K562 (cell line): ENCODE data around the gene DDR1. TPM values are rescaled to one million over a fixed set of nuclear protein-coding genes. Genes with fewer than 3 reads are reported as not detected.
"Not testable (repeated sequence)": the region's sequence is repeated elsewhere in the genome, so short reads cannot be mapped to it uniquely, and the experiment has no call there.

Experiments used
- ATAC-seq: fragments of 200-7000 bp; cut with Tn5 transposase; 3 replicates; pipeline ENCODE4 v1.9.1; 2020; ENCODE audit warnings: moderate library complexity
- BruUV-seq: library from RNA; stranded (reverse); fragments of 400-500 nt; replicated peaks from 2 replicates; lab custom pipeline; 2021; lab: Mats Ljungman, UMichigan
- CTCF ChIA-PET: fragments of 300-600 bp; formaldehyde crosslinking; extraction: SDS; loops from one replicate; lab custom pipeline; 2021; ENCODE audit warnings: low intra/inter-chr PET ratio; lab: Yijun Ruan, JAX
- POLR2A ChIA-PET: fragments of 300-600, 350-650 bp; sonication (Branson Sonifier 250); formaldehyde crosslinking; extraction: SDS; loops from one replicate; lab custom pipeline; 2021; ENCODE audit warnings: antibody characterized with exemption, inconsistent platforms; lab: Yijun Ruan, JAX
- DNase-seq, 4 experiments: peaks; one replicate each; pipeline versions ENCODE4 v3.0.0 to v3.0.0-alpha.2; 2011 to 2018; ENCODE audit warnings: low spot score in 3 of 4, mixed read lengths in 3 of 4; ENCODE audit errors: extremely low read depth in 1 of 4
- FAIRE-seq: peaks from 2 replicates; lab custom pipeline; 2011; peaks lifted over from hg19 to GRCh38; lab: Jason Lieb, UNC
- H2AFZ ChIP-seq: 2 replicates; pipeline ENCODE4 v1.6.0; 2011; ENCODE audit warnings: low read depth, low read length, control low read depth, inconsistent platforms
- H3K27ac ChIP-seq: fragments of 200-600 bp; 3 replicates; pipeline ENCODE4 v1.8.0; 2011; ENCODE audit warnings: low read depth, mild to moderate bottlenecking, control low read depth, inconsistent platforms, low read length, moderate library complexity, mixed read lengths; ENCODE audit errors: extremely low read depth
- H3K27me3 ChIP-seq, 2 experiments: fragments of 300-600 bp in 1 of 2; 2 replicates in 1 of 2; 3 replicates in 1 of 2; pipeline versions ENCODE4 v1.6.0 to v1.8.0; 2011; ENCODE audit warnings: inconsistent platforms in 2 of 2, low read length in 2 of 2, mild to moderate bottlenecking in 1 of 2, mixed read lengths in 1 of 2, moderate library complexity in 1 of 2; ENCODE audit not compliant: control insufficient read depth in 2 of 2, insufficient read depth in 2 of 2
- H3K36me3 ChIP-seq: fragments of 300-600 bp; 3 replicates; pipeline ENCODE4 v1.8.0; 2011; ENCODE audit warnings: mild to moderate bottlenecking, low read length, inconsistent platforms; ENCODE audit not compliant: control insufficient read depth, insufficient read depth
- H3K4me1 ChIP-seq, 2 experiments: fragments of 200-600 bp in 1 of 2; replicated peaks in 1 of 2; 2 replicates in 1 of 2; 3 replicates in 1 of 2; pipeline versions ENCODE4 v1.5.1 to v1.8.0; 2011; ENCODE audit warnings: inconsistent platforms in 2 of 2, low read length in 2 of 2, mild to moderate bottlenecking in 1 of 2, mixed read lengths in 1 of 2, moderate library complexity in 1 of 2; ENCODE audit not compliant: control insufficient read depth in 2 of 2, insufficient read depth in 2 of 2
- H3K4me2 ChIP-seq: 2 replicates; pipeline ENCODE4 v1.6.1; 2011; ENCODE audit warnings: low read length, control low read depth, inconsistent platforms, mixed read lengths; ENCODE audit not compliant: insufficient read depth
- H3K4me3 ChIP-seq: fragments of 200-600 bp; sonication (generic), shearing (Covaris generic); 2 replicates; pipeline ENCODE4 v1.5.1; 2016; ENCODE audit warnings: control low read depth, inconsistent platforms
- H3K79me2 ChIP-seq: fragments of 200-600 bp; 3 replicates; pipeline ENCODE4 v1.8.0; 2011; ENCODE audit warnings: low read length, inconsistent platforms; ENCODE audit not compliant: control insufficient read depth, insufficient read depth
- H3K9ac ChIP-seq, 2 experiments: 2 replicates each; pipeline versions ENCODE4 v1.6.0 to v1.6.1; 2011; ENCODE audit warnings: low read depth in 2 of 2, low read length in 2 of 2, control low read depth in 1 of 2, inconsistent platforms in 1 of 2, mild to moderate bottlenecking in 1 of 2, mixed read lengths in 1 of 2; ENCODE audit not compliant: insufficient read depth in 1 of 2
- H3K9me1 ChIP-seq: one replicate; pipeline ENCODE4 v1.6.0; 2011; ENCODE audit warnings: inconsistent platforms, mild to moderate bottlenecking, low read length, moderate library complexity; ENCODE audit not compliant: control insufficient read depth, insufficient read depth
- H3K9me3 ChIP-seq: replicated peaks from 2 replicates; pipeline ENCODE4 v1.5.1; 2011; ENCODE audit warnings: low read depth, low read length, inconsistent platforms; ENCODE audit not compliant: control insufficient read depth, insufficient read depth
- H4K20me1 ChIP-seq: replicated peaks from 2 replicates; pipeline ENCODE4 v1.6.1; 2011; ENCODE audit warnings: low read length, inconsistent platforms, mixed read lengths; ENCODE audit not compliant: control insufficient read depth, insufficient read depth
- ATF6 ChIP-seq: sonication (generic); formaldehyde crosslinking; IDR thresholded peaks from 2 replicates; pipeline ENCODE4 v1.4.0; 2020; ENCODE audit warnings: mild to moderate bottlenecking, missing genetic modification reagents
- BACH1 ChIP-seq: fragments of 200-800 bp; sonication (Bioruptor generic); IDR thresholded peaks from 2 replicates; pipeline ENCODE4 v1.6.1; 2016; ENCODE audit warnings: missing genetic modification characterization, missing compliant biosample characterization
- GTF2B ChIP-seq: IDR thresholded peaks from 2 replicates; pipeline ENCODE4 v1.6.1; 2011; ENCODE audit not compliant: insufficient read length; ENCODE audit errors: extremely low read depth
- JUNB ChIP-seq: fragments of 450-650 bp; formaldehyde crosslinking; conservative IDR thresholded peaks from 2 replicates; pipeline ENCODE4 v1.4.0; 2020; ENCODE audit warnings: mild to moderate bottlenecking
- KDM1A ChIP-seq, 2 experiments: fragments of 450-650 bp; IDR thresholded peaks; 2 replicates each; pipeline ENCODE4 v1.6.1; 2016; ENCODE audit warnings: mild to moderate bottlenecking in 2 of 2
- NCOA2 ChIP-seq, 2 experiments: fragments of 450-650 bp; IDR thresholded peaks; 2 replicates each; pipeline ENCODE4 v1.6.1; 2018; ENCODE audit warnings: mild to moderate bottlenecking in 2 of 2, moderate library complexity in 1 of 2; ENCODE audit not compliant: partially characterized antibody in 2 of 2
- RAD51 ChIP-seq: fragments of 450-650 bp; IDR thresholded peaks from 2 replicates; pipeline ENCODE4 v1.7.1; 2016; ENCODE audit warnings: low read depth, mild to moderate bottlenecking, borderline replicate concordance
- RFX7 ChIP-seq: fragments of 250-450 bp; sonication (Bioruptor Pico); IDR thresholded peaks from 2 replicates; pipeline ENCODE4 v1.5.1; 2021; ENCODE audit warnings: mild to moderate bottlenecking
- STAG1 ChIP-seq: sonication (generic); formaldehyde crosslinking; IDR thresholded peaks from 2 replicates; pipeline ENCODE4 v1.5.0; 2020; ENCODE audit warnings: missing genetic modification reagents, borderline replicate concordance
- USF2 ChIP-seq: sonication (generic); formaldehyde crosslinking; IDR thresholded peaks from 2 replicates; pipeline ENCODE4 v1.5.0; 2020; ENCODE audit warnings: missing genetic modification reagents
- ZNF431 ChIP-seq: sonication (generic); formaldehyde crosslinking; IDR thresholded peaks from 2 replicates; pipeline ENCODE4 v1.8.0; 2022; ENCODE audit warnings: mild to moderate bottlenecking, missing genetic modification reagents
- WGBS: fragments of 100-300 bp; shearing (Covaris generic); methylation state at CpG from one replicate; pipeline ENCODE4 v1.1.6; 2016; ENCODE audit warnings: low coverage, mixed read lengths; ENCODE audit not compliant: insufficient coverage; ENCODE audit errors: missing lambda C conversion rate; 5-methylcytosine and 5-hydroxymethylcytosine counted together
- in situ Hi-C: fragments of 300-500 bp; cut with MboI; formaldehyde crosslinking; loops from 4 replicates; pipeline ENCODE4 v1.15.0; 2018; ENCODE audit warnings: inconsistent platforms, mixed read lengths
- intact Hi-C: fragments of 100-400 bp; cut with micrococcal nuclease; formaldehyde crosslinking; loops from 2 replicates; pipeline ENCODE4 v1.14.2; 2022
- polyA plus RNA-seq, 8 experiments: library from polyadenylated mRNA; depleted of rRNA in 4 of 8; stranded (reverse) in 5 of 8; unstranded in 3 of 8; fragments of >200 nt; fragmentation: Nextera tagmentation in 2 of 8; fragmentation: Illumina TruSeq in 1 of 8; extraction: Ambion mirVana in 2 of 8; extraction: Trizol in 1 of 8; gene quantifications; 2 replicates each; pipeline versions ENCODE4 v1.2.1 to v1.2.3, GENCODE V29; 2011 to 2014; ENCODE audit warnings: inconsistent platforms in 1 of 8, missing spikeins in 1 of 8
- total RNA-seq, 7 experiments: library from RNA; depleted of rRNA in 6 of 7; stranded (reverse); fragments of >200 nt in 6 of 7; fragmentation: Illumina TruSeq in 2 of 7; extraction: Trizol in 2 of 7; gene quantifications; 2 replicates each; pipeline versions ENCODE4 v1.2.1 to v1.2.3, GENCODE V29; 2011 to 2021; ENCODE audit warnings: low replicate concordance in 1 of 7

Gene DDR1
- total and polyA plus RNA-seq, 9 of the 15 experiments (the other 6 are each of a cell fraction or from before 2014, with no cell fraction given) = 1.4 to 44.6 (median 12.2) TPM

- H3K9me1 ChIP-seq, H3K9me3 ChIP-seq, in situ Hi-C loops, intact Hi-C loops, H3K27ac ChIP-seq, H3K4me2 ChIP-seq, H3K27me3 ChIP-seq, H3K9ac ChIP-seq, H3K4me1 ChIP-seq, ATAC-seq, H4K20me1 ChIP-seq, H3K4me3 ChIP-seq, DNase-seq, FAIRE-seq, H3K79me2 ChIP-seq, BruUV-seq: not testable (repeated sequence)
- WGBS = 66% methylated on average over 9 of the region's 9 CpGs
- Histone ChIP-seq H3K36me3 (peaks cover 27% of the 10 kb centered on the region; the same call in 2 of the 3 replicates), H2AFZ (peak overlapping the region; percentile 4; the same call in 1 of the 2 replicates)
- CTCF ChIA-PET = interaction anchor here (0.6 kb wide), 1 partner anchor 174 kb away, joined by 4 read pairs; no protein-coding TSS in a partner anchor
- POLR2A ChIA-PET = interaction anchor here (2.0 kb wide), 1 partner anchor 20 kb away, joined by 5 read pairs; no protein-coding TSS in a partner anchor
Measured at GRCh38 chr6:30902196-30902595, 17.9 kb downstream of the DDR1 start.

GRCh38 chr6:30902709-30903108 lies 18.4 kb downstream of the DDR1 start:
- H3K27ac ChIP-seq = no peak overlapping the region
- peak overlapping the region; percentile 4; the same call in 1 of the 2 replicates for H2AFZ ChIP-seq
- no peaks in the 10 kb centered on the region for H3K27me3 ChIP-seq
- in situ Hi-C loops = no loop called here
- FAIRE-seq = no peak
- no peak overlapping the region for H3K4me2 ChIP-seq
- H4K20me1 ChIP-seq = no peaks in the 10 kb centered on the region
- no TSS peak for BruUV-seq
- intact Hi-C loops = no loop called here
- no peaks in the 10 kb centered on the region for H3K9me3 ChIP-seq
- peaks cover 6% of the 10 kb centered on the region in 2 experiments; a peak in 4 of 5 replicates for H3K4me1 ChIP-seq
- POLR2A ChIA-PET = interaction anchor here (2.0 kb wide), 1 partner anchor 20 kb away, joined by 5 read pairs; no protein-coding TSS in a partner anchor
- no peak for ATAC-seq
- 0 out of 4 replicates have a peak overlapping the region, but pooled peaks of 1 of the 2 experiments have one; percentile 44 for H3K9ac ChIP-seq
- CTCF ChIA-PET = interaction anchor here (0.6 kb wide), 1 partner anchor 174 kb away, joined by 4 read pairs; no protein-coding TSS in a partner anchor
- no peaks in the 10 kb centered on the region for H3K9me1 ChIP-seq
- H3K36me3 ChIP-seq = peaks cover 21% of the 10 kb centered on the region; the same call in 2 of the 3 replicates
- 34% methylated on average over 5 of the region's 5 CpGs for WGBS
- no peaks in the 10 kb centered on the region for H3K79me2 ChIP-seq
- DNase-seq = no peak
- H3K4me3 ChIP-seq = no peak overlapping the region
- TF ChIP-seq ZNF431 (CRISPR knock-in tag) (no peak), NCOA2 (IDR thresholded peaks at IDR 0.05; ENCODE audit: partially characterized antibody in 2 of 2) (no peak), GTF2B (no peak), STAG1 (CRISPR knock-in tag) (no peak), BACH1 (tag) (no peak), USF2 (peak; percentile 28; the same call in 1 of the 2 replicates), RAD51 (no peak), JUNB (no peak), RFX7 (CRISPR knock-in tag) (no peak), ATF6 (CRISPR knock-in tag) (no peak), KDM1A (IDR thresholded peaks at IDR 0.05) (peak; percentile 30 to 59; a peak in 3 of 4 replicates)
